ENCODE data around the gene OR7C2. TPM values are rescaled to one million over a fixed set of nuclear protein-coding genes. Genes with fewer than 3 reads are reported as not detected.

The OR7C2 gene
- polyA plus RNA-seq, 3 donors = not detected

GRCh38 chr19:14985133-14985532 is 43.8 kb downstream of the OR7C2 start:
- H3K9ac ChIP-seq (ENCODE audit: insufficient read depth, low read length, poor library complexity, severe bottlenecking) = no peak overlapping the region
- intact Hi-C loops (cut with micrococcal nuclease) = no loop called here
- H3K4me1 ChIP-seq (ENCODE audit: control insufficient read depth in 1 of 2, insufficient read depth in 2 of 2, low read length in 2 of 2) = no peaks in the 10 kb centered on the region
- no peak for TF ChIP-seq CTCF (IDR thresholded peaks at IDR 0.05)
- Mint-ChIP-seq H3K36me3 (no peaks in the 10 kb centered on the region), H3K9me3 (peaks cover 0 to 5% (median 0%) of the 10 kb centered on the region in 7 donors), H3K27me3 (ENCODE audit: low read depth in 3 of 3) (peaks cover 16 to 32% (median 20%) of the 10 kb centered on the region in 3 donors), H3K4me1 (no peaks in the 10 kb centered on the region), H3K27ac (no peak overlapping the region), H3K4me3 (no peak overlapping the region)
- H3K27me3 ChIP-seq (ENCODE audit: control insufficient read depth in 2 of 2, insufficient read depth in 2 of 2, low read length in 2 of 2) = peaks cover 12 to 16% of the 10 kb centered on the region in 2 donors
- H3K36me3 ChIP-seq (replicated peaks in 1 of 2; ENCODE audit: control insufficient read depth in 1 of 2, insufficient read depth in 2 of 2, low read length in 2 of 2) = no peaks in the 10 kb centered on the region
- H3K4me3 ChIP-seq (replicated peaks in 1 of 3; ENCODE audit: low read depth in 2 of 3, low read length in 3 of 3) = no peak overlapping the region
- no peak overlapping the region for H3K27ac ChIP-seq (ENCODE audit: low read depth in 1 of 2, low read length in 2 of 2)
- WGBS (ENCODE audit: insufficient coverage) = 100% methylated on average over 2 of the region's 5 CpGs
- H2AFZ ChIP-seq (ENCODE audit: insufficient read depth, low read depth, low read length, poor library complexity, severe bottlenecking) = no peak overlapping the region
- H4K20me1 ChIP-seq (ENCODE audit: insufficient read depth, low read length) = no peaks in the 10 kb centered on the region
- no peak overlapping the region for H3K4me2 ChIP-seq (replicated peaks; ENCODE audit: extremely low read depth, low read length, poor library complexity, severe bottlenecking)
- DNase-seq = no peak
- H3K79me2 ChIP-seq (ENCODE audit: insufficient read depth, low read length) = no peaks in the 10 kb centered on the region
- H3K9me3 ChIP-seq (replicated peaks in 1 of 2; ENCODE audit: control insufficient read depth in 1 of 2, insufficient read depth in 1 of 2, low read length in 2 of 2) = no peaks in the 10 kb centered on the region

Other genes with a start within 250 kb of the OR7C2 start
- gene ADGRE2, start 162.9 kb upstream of the OR7C2 start, polyA plus RNA-seq = 10 to 100 TPM; 13.1 to 91.1 (median 47.6) TPM
- gene OR7A5, start 106.3 kb upstream of the OR7C2 start, polyA plus RNA-seq = not detected
- gene OR7C1, start 106.3 kb upstream of the OR7C2 start, polyA plus RNA-seq = under 1 TPM in 2 of 3 donors, not detected in 1; 0.02 to 0.15 TPM
- not detected for gene OR7A10, start 92.6 kb upstream of the OR7C2 start, polyA plus RNA-seq
- gene OR7A17, start 55.4 kb upstream of the OR7C2 start, polyA plus RNA-seq = not detected
- not detected for gene SLC1A6, start 38.4 kb downstream of the OR7C2 start, polyA plus RNA-seq
- gene CASP14, start 108.0 kb downstream of the OR7C2 start, polyA plus RNA-seq = not detected
- gene OR1I1, start 140.7 kb downstream of the OR7C2 start, polyA plus RNA-seq = not detected
- gene SYDE1, start 165.9 kb downstream of the OR7C2 start, polyA plus RNA-seq = not detected